HL-60/S4 treated with phorbol 12-myristate 13-acetate at 8.2 ng/mL for 4 days and 3 days (cell line): ENCODE results near the gene PRAMEF26.
"Not testable (repeated sequence)": the region's sequence is repeated elsewhere in the genome, so short reads cannot be mapped to it uniquely, and the experiment has no call there.

Experiments
- in situ Hi-C: fragments of 300-500 bp; cut with MboI; formaldehyde crosslinking; loops from 2 replicates; pipeline ENCODE4 v1.15.0; 2022; ENCODE audit warnings: low sequenced_read_pairs

PRAMEF26 gene

GRCh38 chr1:13155909-13156308 lies at the start of gene PRAMEF26:
TSS of gene PRAMEF26 (minus strand) at chr1:13156009. CDS start at chr1:13153095, 2,914 bp downstream.
- in situ Hi-C loops, result not testable (repeated sequence)

GRCh38 chr1:13201309-13201708 lies 45.5 kb upstream of the PRAMEF26 start, which contains the start of gene PRAMEF13:
TSS of gene PRAMEF13 (minus strand) at chr1:13201409. CDS start at chr1:13199589, 1,820 bp downstream.
- in situ Hi-C loops, result not testable (repeated sequence)

GRCh38 chr1:13171548-13171947 lies 15.7 kb upstream of the PRAMEF26 start, which contains the start of gene PRAMEF9:
TSS of gene PRAMEF9 (plus strand) at chr1:13171848. CDS start at chr1:13175281, 3,433 bp downstream.
- in situ Hi-C loops, result not testable (repeated sequence)

GRCh38 chr1:13165531-13165930 lies 9.7 kb upstream of the PRAMEF26 start, which contains the start of gene HNRNPCL4:
TSS of gene HNRNPCL4 (minus strand) at chr1:13165631. CDS start at chr1:13165467, 164 bp downstream.
- in situ Hi-C loops, result not testable (repeated sequence)

GRCh38 chr1:13116754-13117153 lies 39.1 kb downstream of the PRAMEF26 start, which contains the start of gene HNRNPCL2:
TSS of gene HNRNPCL2 (minus strand) at chr1:13116854. CDS start at chr1:13116400, 454 bp downstream.
- in situ Hi-C loops, result not testable (repeated sequence)
